Activated effector memory CD4-positive, alpha-beta T cell treated with Interleukin-2 at 50 U/mL for 16 hours (primary cell): Measurements from ENCODE around the gene ASAP2.

ENCODE experiments used
- DNase-seq: peaks from one replicate; pipeline ENCODE4 v3.0.0-alpha.2; 2020

The ASAP2 gene

GRCh38 chr2:9184361-9184760 is 22.3 kb upstream of the ASAP2 start:
- DNase-seq: no peak

- no peak for DNase-seq
Measured at GRCh38 chr2:9187620-9188214, 18.9 kb upstream of the ASAP2 start.

GRCh38 chr2:9188823-9189222 is 17.8 kb upstream of the ASAP2 start:
- DNase-seq: no peak

GRCh38 chr2:9189901-9190300 is 16.7 kb upstream of the ASAP2 start:
- DNase-seq: no peak

- DNase-seq: no peak
Measured at GRCh38 chr2:9191041-9191481, 15.6 kb upstream of the ASAP2 start.

- no peak for DNase-seq
Measured at GRCh38 chr2:9192712-9193111, 13.9 kb upstream of the ASAP2 start.

GRCh38 chr2:9194352-9194751 is 12.3 kb upstream of the ASAP2 start:
- DNase-seq: no peak

- no peak for DNase-seq
Measured at GRCh38 chr2:9196637-9197036, 10.0 kb upstream of the ASAP2 start.

- no peak for DNase-seq
Measured at GRCh38 chr2:9197916-9198315, 8.7 kb upstream of the ASAP2 start.

- no peak for DNase-seq
Measured at GRCh38 chr2:9199716-9200632, 6.6 kb upstream of the ASAP2 start.

- DNase-seq: no peak
Measured at GRCh38 chr2:9200633-9201015, 6.0 kb upstream of the ASAP2 start.

GRCh38 chr2:9201185-9201891 is 5.3 kb upstream of the ASAP2 start:
- DNase-seq: no peak

- no peak for DNase-seq
Measured at GRCh38 chr2:9203006-9203405, 3.6 kb upstream of the ASAP2 start.

GRCh38 chr2:9203876-9204275 is 2.7 kb upstream of the ASAP2 start:
- no peak for DNase-seq

- DNase-seq: no peak
Measured at GRCh38 chr2:9204939-9205338, 1.7 kb upstream of the ASAP2 start.

GRCh38 chr2:9205486-9205885 is 1.1 kb upstream of the ASAP2 start:
- no peak for DNase-seq

GRCh38 chr2:9206991-9207640 is 504 bp downstream of the ASAP2 start:
- no peak for DNase-seq

- no peak for DNase-seq
Measured at GRCh38 chr2:9207641-9208311, 1.2 kb downstream of the ASAP2 start.

- DNase-seq: no peak
Measured at GRCh38 chr2:9208875-9209274, 2.3 kb downstream of the ASAP2 start.

GRCh38 chr2:9210030-9210429 is 3.4 kb downstream of the ASAP2 start:
- DNase-seq: no peak

GRCh38 chr2:9211496-9211895 is 4.9 kb downstream of the ASAP2 start:
- no peak for DNase-seq

GRCh38 chr2:9212010-9212635 is 5.5 kb downstream of the ASAP2 start:
- no peak for DNase-seq
